GM12873 (cell line): ENCODE results near the gene FXYD4.

Source experiments
- CTCF ChIP-seq: IDR thresholded peaks from 2 replicates; pipeline ENCODE4 v1.5.1; 2012; ENCODE audit warnings: low read depth, mild to moderate bottlenecking, moderate library complexity, low read length, control low read depth; ENCODE audit not compliant: insufficient read depth; ENCODE audit errors: missing control alignments

The FXYD4 gene

GRCh38 chr10:43396061-43396927, 24.9 kb downstream of the FXYD4 start:
- no peak for TF ChIP-seq CTCF

GRCh38 chr10:43396928-43397624, 25.6 kb downstream of the FXYD4 start:
- TF ChIP-seq CTCF: no peak

- no peak for TF ChIP-seq CTCF
These were observed 27.5 kb downstream of the FXYD4 start for GRCh38 chr10:43398939-43399319.

- no peak for TF ChIP-seq CTCF
These were observed 28.2 kb downstream of the FXYD4 start for GRCh38 chr10:43399320-43400310.

GRCh38 chr10:43401627-43402026, 30.2 kb downstream of the FXYD4 start:
- no peak for TF ChIP-seq CTCF

- no peak for TF ChIP-seq CTCF
These were observed 30.7 kb downstream of the FXYD4 start for GRCh38 chr10:43402176-43402575.
